Measurements from ENCODE around the gene TPRG1L. TPM values are rescaled to one million over a fixed set of nuclear protein-coding genes. Genes with fewer than 3 reads are reported as not detected.

The TPRG1L gene
- total and polyA plus RNA-seq, 10 of the 15 experiments (the other 5 are each of a cell fraction or from before 2014, with no cell fraction given): 1.5 to 16.5 (median 8.0) TPM

- FAIRE-seq (no peak), ATAC-seq (no peak), DNase-seq (ENCODE audit: low read depth, low spot score) (no peak)
- Histone ChIP-seq H2AFZ (ENCODE audit: control insufficient read depth, low read depth, low read length) (no peak overlapping the region), H3K27me3 (replicated peaks in 1 of 2; ENCODE audit: control insufficient read depth in 2 of 2, insufficient read depth in 2 of 2, low read length in 1 of 2) (peaks cover 2 to 8% of the 10 kb centered on the region in 2 experiments; a peak in 3 of 4 replicates), H3K4me2 (ENCODE audit: control insufficient read depth, insufficient read depth) (no peak overlapping the region), H4K20me1 (ENCODE audit: control insufficient read depth, insufficient read depth) (no peaks in the 10 kb centered on the region), H3K79me2 (ENCODE audit: control insufficient read depth, insufficient read depth, low read length) (no peaks in the 10 kb centered on the region), H3K4me1 (ENCODE audit: control insufficient read depth, insufficient read depth, low read length) (no peaks in the 10 kb centered on the region), H3K9ac (ENCODE audit: control insufficient read depth, insufficient read depth, low read length) (no peak overlapping the region), H3K27ac (ENCODE audit: control insufficient read depth, insufficient read depth) (no peak overlapping the region), H3K36me3 (ENCODE audit: control insufficient read depth in 2 of 2, insufficient read depth in 2 of 2, low read length in 1 of 2) (no peaks in the 10 kb centered on the region), H3K4me3 (no peak overlapping the region), H3K9me3 (replicated peaks; ENCODE audit: control insufficient read depth, insufficient read depth, low read length) (no peaks in the 10 kb centered on the region)
- ChIA-PET CTCF (interaction anchor here (0.8 to 1.0 kb wide), 2 partner anchors 8 to 12 kb away, joined by 3 read pairs; no protein-coding TSS in a partner anchor), SMC1A (ENCODE audit: uncharacterized antibody, unreplicated experiment) (no interaction called here), POLR2A (no interaction called here), RAD21 (ENCODE audit: unreplicated experiment) (no interaction called here)
- TF ChIP-seq CEBPZ (IDR thresholded peaks at IDR 0.05; ENCODE audit: low read depth, low read length) (no peak), FOS (IDR thresholded peaks at IDR 0.05; ENCODE audit: borderline replicate concordance, extremely low read depth, insufficient read length) (no peak), ZNF207 (IDR thresholded peaks at IDR 0.05; ENCODE audit: borderline replicate concordance) (no peak), TCF12 (IDR thresholded peaks at IDR 0.05; ENCODE audit: low read depth, low read length) (no peak), SREBF2 (IDR thresholded peaks at IDR 0.05; ENCODE audit: low read length) (no peak), BRCA1 (IDR thresholded peaks at IDR 0.05; ENCODE audit: low read depth, low read length) (no peak), ATF2 (IDR thresholded peaks at IDR 0.05; ENCODE audit: low read length) (no peak), NFIC (IDR thresholded peaks at IDR 0.05; ENCODE audit: low read depth, low read length) (no peak), MEF2B (IDR thresholded peaks at IDR 0.05; ENCODE audit: partially characterized antibody, poor library complexity, severe bottlenecking) (no peak), RFX5 (IDR thresholded peaks at IDR 0.05; ENCODE audit: low read depth, low read length) (no peak), RAD51 (IDR thresholded peaks at IDR 0.05) (no peak)
- intact Hi-C loops (cut with micrococcal nuclease; ENCODE audit: unreplicated experiment) (no loop called here), in situ Hi-C loops (cut with MboI) (no loop called here)
- no TSS peak for BruUV-seq (replicated peaks)
- 48% methylated on average over 21 of the region's 23 CpGs for WGBS (ENCODE audit: insufficient coverage, insufficient replicate concordance, low lambda C conversion rate, missing lambda C conversion rate)
Observed at GRCh38 chr1:3606779-3607702, 17.8 kb upstream of the TPRG1L start.

Data from GM12878 (cell line).